HepG2 (cell line): ENCODE data around the gene NOTO. TPM values are rescaled to one million over a fixed set of nuclear protein-coding genes. Genes with fewer than 3 reads are reported as not detected.

ENCODE experiments used
- ATF7-NPFF ChIP-seq: sonication (generic); formaldehyde crosslinking; IDR thresholded peaks from 2 replicates; pipeline ENCODE4 v1.8.1; 2023; ENCODE audit warnings: mild to moderate bottlenecking, low read depth, missing genetic modification reagents, moderate library complexity
- ELF1 ChIP-seq: sonication (generic); formaldehyde crosslinking; IDR thresholded peaks from 2 replicates; pipeline ENCODE4 v1.4.0; 2020; ENCODE audit warnings: missing genetic modification reagents
- FIP1L1 ChIP-seq: fragments of 200-400 bp; formaldehyde crosslinking; IDR thresholded peaks from 2 replicates; pipeline ENCODE4 v1.6.1; 2018; ENCODE audit warnings: low read depth, mild to moderate bottlenecking, low read length, moderate library complexity, borderline replicate concordance; ENCODE audit not compliant: insufficient read depth
- GTF2F1 ChIP-seq: fragments of 150-350 bp; IDR thresholded peaks from 2 replicates; pipeline ENCODE4 v1.6.1; 2014; ENCODE audit warnings: low read length
- HNRNPK ChIP-seq: fragments of 200-400 bp; formaldehyde crosslinking; IDR thresholded peaks from 2 replicates; pipeline ENCODE4 v1.6.1; 2018; ENCODE audit warnings: low read length, low read depth, moderate library complexity, mild to moderate bottlenecking; ENCODE audit not compliant: poor library complexity, severe bottlenecking
- KDM1A ChIP-seq: IDR thresholded peaks from 2 replicates; pipeline ENCODE4 v1.6.1; 2016; ENCODE audit warnings: missing compliant biosample characterization
- MXI1 ChIP-seq: IDR thresholded peaks from 3 replicates; pipeline ENCODE4 v1.6.1; 2012; ENCODE audit warnings: low read depth, low read length, inconsistent platforms, borderline replicate concordance
- NFE2L1 ChIP-seq: sonication (generic); formaldehyde crosslinking; IDR thresholded peaks from 2 replicates; pipeline ENCODE4 v1.4.0; 2020; ENCODE audit warnings: missing genetic modification reagents, mild to moderate bottlenecking, borderline replicate concordance
- NR3C1 ChIP-seq: sonication (generic); formaldehyde crosslinking; IDR thresholded peaks from 2 replicates; pipeline ENCODE4 v1.4.0; 2020; ENCODE audit warnings: missing genetic modification reagents
- NRL ChIP-seq: sonication (generic); formaldehyde crosslinking; IDR thresholded peaks from 2 replicates; pipeline ENCODE4 v1.5.0; 2020; ENCODE audit warnings: missing genetic modification reagents, mild to moderate bottlenecking, moderate library complexity, borderline replicate concordance
- TEAD3 ChIP-seq: optimal IDR thresholded peaks from 2 replicates; pipeline ENCODE3; 2016; ENCODE audit warnings: borderline replicate concordance
- ZNF263 ChIP-seq: sonication (generic); formaldehyde crosslinking; IDR thresholded peaks from 2 replicates; pipeline ENCODE4 v1.4.0; 2020; ENCODE audit warnings: missing genetic modification reagents
- ZNF3 ChIP-seq: IDR thresholded peaks from 2 replicates; pipeline ENCODE4 v1.7.0; 2017; ENCODE audit warnings: inconsistent platforms
- ZNF317 ChIP-seq: sonication (generic); formaldehyde crosslinking; IDR thresholded peaks from 2 replicates; pipeline ENCODE4 v1.5.0; 2020; ENCODE audit warnings: mild to moderate bottlenecking, missing genetic modification reagents
- ZNF569 ChIP-seq: sonication (generic); formaldehyde crosslinking; IDR thresholded peaks from 2 replicates; pipeline ENCODE4 v1.5.0; 2020; ENCODE audit warnings: mild to moderate bottlenecking, missing genetic modification reagents, moderate library complexity, borderline replicate concordance
- ZNF775 ChIP-seq: sonication (generic); formaldehyde crosslinking; IDR thresholded peaks from 2 replicates; pipeline ENCODE4 v1.4.0; 2020; ENCODE audit warnings: missing genetic modification reagents, mild to moderate bottlenecking, moderate library complexity, borderline replicate concordance
- ZSCAN12 ChIP-seq: sonication (generic); formaldehyde crosslinking; IDR thresholded peaks from 2 replicates; pipeline ENCODE4 v1.9.0; 2021; ENCODE audit warnings: mild to moderate bottlenecking, missing genetic modification reagents
- polyA plus RNA-seq, 8 experiments: library from polyadenylated mRNA; depleted of rRNA in 3 of 8; stranded (reverse) in 7 of 8; unstranded in 1 of 8; fragments of >200 nt; fragmentation: Illumina TruSeq in 4 of 8; extraction: Trizol in 4 of 8; gene quantifications; 2 replicates each; pipeline versions ENCODE4 v1.2.1 to v1.2.3, GENCODE V29; 2011 to 2016; ENCODE audit warnings: low read depth in 4 of 8, missing spikeins in 1 of 8, mixed read lengths in 1 of 8; ENCODE audit not compliant: insufficient read depth in 1 of 8
- total RNA-seq, 5 experiments: library from RNA; depleted of rRNA; stranded (reverse); fragments of >200 nt; fragmentation: Illumina TruSeq; extraction: Trizol; gene quantifications; 2 replicates each; pipeline ENCODE4 v1.2.3, GENCODE V29; 2016; ENCODE audit warnings: low read depth in 1 of 5
- TF ChIP-seq, protein P1 (sequence below): sonication (generic); formaldehyde crosslinking; IDR thresholded peaks from 2 replicates; pipeline ENCODE4 v1.4.0; 2020; ENCODE audit warnings: mild to moderate bottlenecking, missing genetic modification reagents
- TF ChIP-seq, protein P2 (sequence below): sonication (generic); formaldehyde crosslinking; IDR thresholded peaks from 2 replicates; pipeline ENCODE4 v1.5.0; 2020; ENCODE audit warnings: missing genetic modification reagents
- TF ChIP-seq, protein P3 (sequence below): sonication (generic); formaldehyde crosslinking; IDR thresholded peaks from 2 replicates; pipeline ENCODE4 v1.8.0; 2022; ENCODE audit warnings: missing genetic modification reagents, mild to moderate bottlenecking, borderline replicate concordance
- TF ChIP-seq, protein P4 (sequence below): sonication (generic); formaldehyde crosslinking; IDR thresholded peaks from 2 replicates; pipeline ENCODE4 v1.5.0; 2020; ENCODE audit warnings: missing genetic modification reagents
- TF ChIP-seq, protein P5 (sequence below): sonication (generic); formaldehyde crosslinking; IDR thresholded peaks from 2 replicates; pipeline ENCODE4 v1.8.0; 2022; ENCODE audit warnings: missing genetic modification reagents, mild to moderate bottlenecking, moderate library complexity, borderline replicate concordance

The NOTO gene
- total and polyA plus RNA-seq, 2 of the 13 experiments (the other 11 are each of a cell fraction or from before 2014, with no cell fraction given), result not detected

DNA sequence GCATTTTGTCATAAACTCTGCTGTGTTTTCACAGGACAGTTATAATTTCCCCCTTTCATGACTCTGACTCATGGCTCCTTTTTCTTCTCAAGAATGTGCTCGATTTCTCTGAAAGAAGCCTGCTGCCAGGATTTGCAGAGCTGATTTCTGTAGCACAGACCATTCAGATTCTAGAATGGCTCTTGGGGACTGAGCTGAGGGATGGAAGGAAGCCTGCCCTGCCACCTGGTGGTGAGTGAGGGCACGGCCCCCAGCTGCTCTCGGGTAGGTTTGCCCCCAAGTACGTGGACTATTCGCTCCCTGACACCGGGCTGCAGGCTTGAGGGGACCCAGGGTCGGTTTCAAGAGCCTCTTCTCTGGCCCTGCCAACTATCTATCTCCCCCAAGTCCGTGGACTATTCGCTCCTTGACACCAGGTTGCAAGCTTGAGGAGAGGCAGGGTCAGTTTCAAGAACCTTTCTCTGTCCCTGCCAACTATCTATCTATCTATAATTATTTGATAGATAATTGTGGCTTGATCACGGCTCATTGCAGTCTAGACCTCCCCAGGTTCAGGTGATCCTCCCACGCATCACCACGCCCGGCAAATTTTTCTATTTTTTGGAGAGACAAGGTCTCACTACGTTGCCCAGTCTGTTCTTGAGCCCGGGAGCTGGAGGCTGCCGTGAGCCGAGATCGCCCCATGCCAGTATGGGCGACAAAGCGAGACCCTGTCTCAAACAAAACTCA lies 10.2 kb downstream of the NOTO start (continued):
- TF ChIP-seq, protein P1, sequence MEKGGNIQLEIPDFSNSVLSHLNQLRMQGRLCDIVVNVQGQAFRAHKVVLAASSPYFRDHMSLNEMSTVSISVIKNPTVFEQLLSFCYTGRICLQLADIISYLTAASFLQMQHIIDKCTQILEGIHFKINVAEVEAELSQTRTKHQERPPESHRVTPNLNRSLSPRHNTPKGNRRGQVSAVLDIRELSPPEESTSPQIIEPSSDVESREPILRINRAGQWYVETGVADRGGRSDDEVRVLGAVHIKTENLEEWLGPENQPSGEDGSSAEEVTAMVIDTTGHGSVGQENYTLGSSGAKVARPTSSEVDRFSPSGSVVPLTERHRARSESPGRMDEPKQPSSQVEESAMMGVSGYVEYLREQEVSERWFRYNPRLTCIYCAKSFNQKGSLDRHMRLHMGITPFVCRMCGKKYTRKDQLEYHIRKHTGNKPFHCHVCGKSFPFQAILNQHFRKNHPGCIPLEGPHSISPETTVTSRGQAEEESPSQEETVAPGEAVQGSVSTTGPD (CRISPR knock-in tag), result no peak
- TF ChIP-seq, protein P2, sequence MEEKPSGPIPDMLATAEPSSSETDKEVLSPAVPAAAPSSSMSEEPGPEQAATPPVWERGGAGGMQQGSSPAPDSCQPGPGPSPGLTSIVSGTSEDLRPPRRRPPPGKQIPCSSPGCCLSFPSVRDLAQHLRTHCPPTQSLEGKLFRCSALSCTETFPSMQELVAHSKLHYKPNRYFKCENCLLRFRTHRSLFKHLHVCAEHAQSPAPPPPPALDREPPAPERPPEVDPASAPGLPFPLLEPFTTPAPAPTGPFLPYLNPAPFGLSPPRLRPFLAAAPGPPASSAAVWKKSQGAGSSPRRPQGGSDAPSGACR, result no peak
- no peak; the same call in 1 of the 2 replicates for TF ChIP-seq ZNF775 (CRISPR knock-in tag)
- no peak for TF ChIP-seq NFE2L1
- TF ChIP-seq KDM1A, result no peak
- TF ChIP-seq ELF1 (CRISPR knock-in tag), result no peak
- no peak; the same call in 1 of the 2 replicates for TF ChIP-seq ATF7-NPFF (CRISPR knock-in tag)
- TF ChIP-seq NR3C1 (CRISPR knock-in tag), result no peak
- no peak for TF ChIP-seq HNRNPK
- peak; percentile 21; the same call in 1 of the 2 replicates for TF ChIP-seq NRL (CRISPR knock-in tag)
- TF ChIP-seq ZNF317 (CRISPR knock-in tag), result no peak
- TF ChIP-seq ZSCAN12 (CRISPR knock-in tag), result no peak
- TF ChIP-seq, protein P3, sequence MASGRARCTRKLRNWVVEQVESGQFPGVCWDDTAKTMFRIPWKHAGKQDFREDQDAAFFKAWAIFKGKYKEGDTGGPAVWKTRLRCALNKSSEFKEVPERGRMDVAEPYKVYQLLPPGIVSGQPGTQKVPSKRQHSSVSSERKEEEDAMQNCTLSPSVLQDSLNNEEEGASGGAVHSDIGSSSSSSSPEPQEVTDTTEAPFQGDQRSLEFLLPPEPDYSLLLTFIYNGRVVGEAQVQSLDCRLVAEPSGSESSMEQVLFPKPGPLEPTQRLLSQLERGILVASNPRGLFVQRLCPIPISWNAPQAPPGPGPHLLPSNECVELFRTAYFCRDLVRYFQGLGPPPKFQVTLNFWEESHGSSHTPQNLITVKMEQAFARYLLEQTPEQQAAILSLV (CRISPR knock-in tag), result no peak; the same call in 1 of the 2 replicates
- TF ChIP-seq, protein P4, sequence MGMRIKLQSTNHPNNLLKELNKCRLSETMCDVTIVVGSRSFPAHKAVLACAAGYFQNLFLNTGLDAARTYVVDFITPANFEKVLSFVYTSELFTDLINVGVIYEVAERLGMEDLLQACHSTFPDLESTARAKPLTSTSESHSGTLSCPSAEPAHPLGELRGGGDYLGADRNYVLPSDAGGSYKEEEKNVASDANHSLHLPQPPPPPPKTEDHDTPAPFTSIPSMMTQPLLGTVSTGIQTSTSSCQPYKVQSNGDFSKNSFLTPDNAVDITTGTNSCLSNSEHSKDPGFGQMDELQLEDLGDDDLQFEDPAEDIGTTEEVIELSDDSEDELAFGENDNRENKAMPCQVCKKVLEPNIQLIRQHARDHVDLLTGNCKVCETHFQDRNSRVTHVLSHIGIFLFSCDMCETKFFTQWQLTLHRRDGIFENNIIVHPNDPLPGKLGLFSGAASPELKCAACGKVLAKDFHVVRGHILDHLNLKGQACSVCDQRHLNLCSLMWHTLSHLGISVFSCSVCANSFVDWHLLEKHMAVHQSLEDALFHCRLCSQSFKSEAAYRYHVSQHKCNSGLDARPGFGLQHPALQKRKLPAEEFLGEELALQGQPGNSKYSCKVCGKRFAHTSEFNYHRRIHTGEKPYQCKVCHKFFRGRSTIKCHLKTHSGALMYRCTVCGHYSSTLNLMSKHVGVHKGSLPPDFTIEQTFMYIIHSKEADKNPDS (CRISPR knock-in tag), result 0 out of 2 replicates have a peak, but pooled peaks have one; percentile 56
- peak; percentile 49 for TF ChIP-seq TEAD3 (CRISPR knock-in tag)
- 0 out of 2 replicates have a peak, but pooled peaks have one; percentile 20 for TF ChIP-seq ZNF263 (CRISPR knock-in tag)
- 0 out of 3 replicates have a peak, but pooled peaks have one; percentile 30 for TF ChIP-seq MXI1
- no peak for TF ChIP-seq GTF2F1
- no peak for TF ChIP-seq ZNF569
- TF ChIP-seq, protein P5, sequence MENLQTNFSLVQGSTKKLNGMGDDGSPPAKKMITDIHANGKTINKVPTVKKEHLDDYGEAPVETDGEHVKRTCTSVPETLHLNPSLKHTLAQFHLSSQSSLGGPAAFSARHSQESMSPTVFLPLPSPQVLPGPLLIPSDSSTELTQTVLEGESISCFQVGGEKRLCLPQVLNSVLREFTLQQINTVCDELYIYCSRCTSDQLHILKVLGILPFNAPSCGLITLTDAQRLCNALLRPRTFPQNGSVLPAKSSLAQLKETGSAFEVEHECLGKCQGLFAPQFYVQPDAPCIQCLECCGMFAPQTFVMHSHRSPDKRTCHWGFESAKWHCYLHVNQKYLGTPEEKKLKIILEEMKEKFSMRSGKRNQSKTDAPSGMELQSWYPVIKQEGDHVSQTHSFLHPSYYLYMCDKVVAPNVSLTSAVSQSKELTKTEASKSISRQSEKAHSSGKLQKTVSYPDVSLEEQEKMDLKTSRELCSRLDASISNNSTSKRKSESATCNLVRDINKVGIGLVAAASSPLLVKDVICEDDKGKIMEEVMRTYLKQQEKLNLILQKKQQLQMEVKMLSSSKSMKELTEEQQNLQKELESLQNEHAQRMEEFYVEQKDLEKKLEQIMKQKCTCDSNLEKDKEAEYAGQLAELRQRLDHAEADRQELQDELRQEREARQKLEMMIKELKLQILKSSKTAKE (CRISPR knock-in tag), result no peak
- peak; percentile 7; the same call in 1 of the 2 replicates for TF ChIP-seq ZNF3 (CRISPR knock-in tag)
- TF ChIP-seq FIP1L1, result no peak
